COR-L47 (cell line): ENCODE data around the gene EEPD1.

Experiments
- DNase-seq: peaks from one replicate; lab custom pipeline; 2025; lab: John Stamatoyannopoulos, UW

The EEPD1 gene

DNA sequence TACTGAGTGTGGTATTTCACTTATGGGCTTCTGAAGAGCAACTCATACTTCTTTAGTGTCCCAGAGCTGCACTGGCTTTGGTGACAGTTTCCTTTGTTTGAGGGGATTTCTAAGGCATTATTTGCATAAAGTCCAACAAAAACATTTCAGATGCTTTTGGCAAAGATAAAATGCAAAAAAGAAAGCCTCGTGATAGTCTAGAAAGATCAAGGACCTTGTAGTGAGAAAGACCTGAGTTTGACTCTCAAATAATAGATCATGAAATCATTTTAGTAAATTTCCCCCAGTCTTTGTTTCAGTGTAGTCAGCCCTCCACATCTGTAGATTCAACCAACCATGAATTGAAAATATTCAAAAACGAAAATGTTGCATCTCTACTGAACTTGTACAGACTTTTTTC lies 107.4 kb downstream of the EEPD1 start:
- no peak for DNase-seq

DNA sequence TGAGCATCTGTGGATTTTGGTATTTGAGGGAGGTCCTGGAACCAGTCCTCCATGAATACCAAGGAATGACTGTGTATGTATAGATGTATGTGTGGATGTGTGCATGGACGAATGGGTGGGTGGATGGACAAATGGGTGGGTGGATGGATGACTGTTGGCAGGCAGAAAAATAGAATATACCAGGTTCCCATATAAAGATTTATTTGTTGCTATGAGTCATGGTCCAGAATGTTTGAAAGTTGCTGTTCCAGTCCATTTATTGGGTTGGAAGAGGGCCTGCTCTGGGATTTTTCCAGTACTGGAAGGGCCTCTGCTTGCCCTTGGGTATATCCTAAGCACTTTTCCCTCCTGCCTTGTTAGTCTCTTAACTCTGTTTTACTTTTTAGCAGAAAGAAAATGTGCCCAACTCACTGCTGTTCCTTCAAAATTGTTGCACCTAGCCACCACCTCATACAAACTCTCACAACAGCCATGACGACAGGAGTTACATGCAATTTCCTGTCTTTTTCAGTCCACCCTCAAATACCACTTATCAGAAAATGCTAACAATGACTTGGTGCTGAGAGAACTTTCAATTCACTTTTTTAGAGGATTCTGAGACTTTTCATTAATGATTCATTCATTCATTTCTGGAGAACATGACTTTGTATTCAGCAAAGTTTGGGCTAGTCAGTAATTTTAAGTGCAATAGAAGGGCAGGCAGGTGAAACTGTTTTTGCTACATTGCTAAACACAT lies 108.1 kb downstream of the EEPD1 start:
- no peak for DNase-seq

DNA sequence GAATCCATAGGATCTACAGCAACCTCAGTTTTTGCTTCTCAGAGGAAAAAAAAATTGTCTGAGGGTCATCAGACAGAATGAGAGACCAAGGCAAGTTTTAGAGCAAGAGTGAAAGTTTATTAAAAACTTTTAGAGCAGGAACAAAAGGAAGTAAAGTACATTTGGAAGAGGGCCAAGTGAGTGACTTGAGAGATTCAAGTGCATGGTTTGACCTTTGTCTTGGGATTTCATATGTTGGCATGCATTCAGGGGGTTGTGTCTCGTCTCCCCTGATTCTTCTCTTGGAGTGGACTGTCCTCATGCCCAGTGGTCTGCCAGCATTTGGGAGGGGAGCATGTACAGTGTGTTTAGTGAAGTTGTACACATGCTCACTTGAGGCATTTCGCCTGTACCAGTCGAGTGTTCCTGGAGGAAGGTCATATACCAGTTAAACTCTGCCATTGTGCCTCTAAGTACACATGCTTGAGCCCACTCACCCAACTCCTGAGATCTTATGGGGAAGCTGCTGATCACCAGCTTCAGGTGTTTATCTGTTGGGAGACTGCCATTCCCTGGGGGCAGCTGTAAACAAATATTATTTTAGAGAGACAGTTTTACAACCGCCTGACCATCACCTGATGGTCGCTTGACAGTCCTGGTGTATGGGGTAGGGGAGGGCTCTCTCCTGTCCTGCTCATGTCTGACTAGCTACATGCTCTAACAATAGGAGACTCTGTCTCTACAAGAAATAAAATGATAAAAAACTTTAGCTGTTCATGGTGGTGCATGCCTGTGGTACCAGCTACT lies 109.4 kb downstream of the EEPD1 start:
- no peak for DNase-seq

DNA sequence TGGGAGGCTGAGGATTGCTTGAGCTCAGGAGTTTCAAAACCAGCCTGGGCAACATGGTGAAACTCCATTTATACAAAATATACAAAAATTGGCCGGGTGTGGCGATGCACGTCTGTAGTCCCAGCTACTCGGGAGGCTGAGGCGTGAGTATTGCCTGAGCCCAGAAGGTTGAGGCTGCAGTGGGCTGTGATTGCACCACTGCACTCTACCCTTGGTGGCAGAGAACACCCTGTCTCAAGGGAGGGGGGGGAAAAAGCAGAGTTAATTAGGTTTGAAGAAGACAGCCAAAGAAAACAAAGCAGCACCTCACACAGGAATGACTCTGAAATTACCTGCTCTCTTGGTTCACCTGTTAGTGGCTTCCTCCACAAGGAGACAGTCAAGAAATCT lies 110.0 kb downstream of the EEPD1 start:
- DNase-seq: no peak

DNA sequence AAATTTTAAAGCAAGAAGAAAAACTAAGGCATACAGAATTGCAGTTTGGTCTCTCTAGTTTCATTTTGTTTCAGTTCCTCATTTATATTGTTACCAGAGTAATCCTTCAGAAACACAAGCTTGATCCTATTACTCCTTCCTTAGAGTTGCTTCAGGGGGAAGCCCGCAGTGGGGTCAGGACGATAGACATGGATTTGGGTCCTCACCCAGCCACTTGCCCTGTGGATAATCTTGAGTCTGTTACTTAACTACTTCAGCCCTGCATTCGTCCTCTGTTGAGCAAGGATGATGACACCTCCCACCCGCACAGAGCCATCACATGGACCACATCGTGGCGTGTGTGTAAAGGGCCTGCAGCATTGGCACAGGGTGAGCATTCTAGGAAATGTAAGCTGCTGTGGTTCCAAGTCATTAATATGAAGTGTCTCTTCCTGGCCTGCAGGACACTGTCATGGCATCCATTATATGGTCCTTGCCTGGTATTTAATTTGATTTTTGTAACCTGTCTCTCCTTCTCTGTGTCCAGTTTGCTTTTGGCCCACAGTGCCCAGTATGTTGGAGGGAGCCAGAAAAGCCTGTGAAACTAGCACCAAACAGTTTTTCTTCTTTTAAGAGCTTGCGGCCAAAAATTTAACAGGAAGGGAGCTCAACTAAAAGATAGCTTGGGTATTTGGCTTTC lies 111.2 kb downstream of the EEPD1 start:
- DNase-seq: no peak

DNA sequence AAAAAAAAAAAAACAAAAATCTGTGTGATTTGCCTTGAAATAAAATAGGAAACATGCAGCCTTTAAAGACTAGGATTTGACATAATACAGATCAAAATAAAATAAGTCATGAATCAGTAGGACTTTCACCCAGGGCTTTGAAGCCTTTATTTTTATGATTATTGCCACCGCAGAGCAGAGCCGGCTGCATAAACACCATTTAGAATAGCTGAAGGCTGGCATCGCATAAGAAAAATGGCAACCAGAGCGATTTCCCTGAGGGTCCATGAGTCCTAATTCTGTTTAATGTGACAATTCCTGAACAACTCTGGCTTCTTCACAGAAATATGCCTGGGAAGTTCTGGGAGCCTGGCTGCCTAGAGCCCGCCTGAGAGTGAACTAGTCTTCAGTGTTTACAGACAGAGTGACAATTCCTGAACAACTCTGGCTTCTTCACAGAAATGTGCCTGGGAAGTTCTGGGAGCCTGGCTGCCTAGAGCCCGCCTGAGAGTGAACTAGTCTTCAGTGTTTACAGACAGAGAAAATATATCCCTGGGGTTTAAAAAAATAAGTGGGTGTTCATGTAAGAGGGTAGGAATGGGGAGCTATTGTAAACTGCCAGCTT lies 112.0 kb downstream of the EEPD1 start:
- DNase-seq: no peak

DNA sequence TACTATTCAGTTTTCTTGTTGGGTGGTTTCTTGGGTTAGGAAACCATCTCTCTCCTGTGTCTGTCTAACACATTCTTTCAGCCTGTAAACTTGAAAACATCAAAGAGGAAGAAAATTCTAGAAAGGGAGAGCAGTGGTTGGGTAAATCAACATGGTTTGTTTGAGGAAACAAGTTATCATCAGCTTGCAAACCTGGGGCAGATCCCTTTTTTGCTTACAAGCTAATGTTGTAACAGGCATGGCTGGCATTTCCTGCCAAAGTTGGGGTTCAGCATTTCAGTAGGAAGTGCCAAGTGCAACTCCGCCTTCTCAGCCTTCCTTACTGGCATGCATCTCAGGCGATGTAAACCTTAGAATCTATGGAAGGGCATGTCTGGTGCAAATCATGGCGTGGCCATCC lies 112.6 kb downstream of the EEPD1 start:
- no peak for DNase-seq

DNA sequence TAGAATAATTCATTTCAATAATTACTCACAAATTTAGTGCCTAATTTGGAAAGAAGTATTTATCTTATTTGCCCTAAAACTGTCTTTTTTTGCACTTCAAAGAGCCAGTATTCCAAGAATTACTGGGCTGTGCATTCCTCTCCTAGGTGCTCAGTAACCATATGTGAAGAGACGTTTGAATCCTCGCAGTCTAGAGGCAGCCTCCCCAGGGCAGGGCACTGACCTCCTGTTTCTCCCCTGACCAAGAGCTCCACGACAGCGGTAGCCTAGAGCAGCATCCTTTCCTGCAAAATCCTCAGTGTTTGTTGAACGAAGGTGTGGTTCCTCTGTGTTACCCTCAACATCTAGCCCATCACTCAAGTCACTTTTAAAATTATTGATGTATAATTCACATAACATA lies 113.1 kb downstream of the EEPD1 start:
- no peak for DNase-seq

DNA sequence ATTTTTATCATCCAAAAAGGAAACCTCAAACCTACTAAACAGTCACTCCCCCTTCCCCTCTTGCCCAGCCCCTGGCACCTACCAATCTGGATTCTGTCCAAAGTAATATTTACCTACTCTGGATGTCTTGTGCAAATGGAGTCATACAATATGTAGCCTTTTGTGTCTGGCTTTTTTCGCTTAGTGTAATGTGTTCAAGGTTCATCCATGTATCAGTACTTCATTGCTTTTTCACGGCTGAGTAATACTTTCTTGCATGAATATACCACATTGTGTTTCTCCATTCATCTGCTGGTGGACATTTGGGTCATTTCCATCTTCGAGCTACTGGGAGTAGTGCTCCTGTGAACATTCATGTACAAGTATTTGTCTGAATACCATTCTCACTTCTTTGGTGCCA lies 113.6 kb downstream of the EEPD1 start:
- no peak for DNase-seq

DNA sequence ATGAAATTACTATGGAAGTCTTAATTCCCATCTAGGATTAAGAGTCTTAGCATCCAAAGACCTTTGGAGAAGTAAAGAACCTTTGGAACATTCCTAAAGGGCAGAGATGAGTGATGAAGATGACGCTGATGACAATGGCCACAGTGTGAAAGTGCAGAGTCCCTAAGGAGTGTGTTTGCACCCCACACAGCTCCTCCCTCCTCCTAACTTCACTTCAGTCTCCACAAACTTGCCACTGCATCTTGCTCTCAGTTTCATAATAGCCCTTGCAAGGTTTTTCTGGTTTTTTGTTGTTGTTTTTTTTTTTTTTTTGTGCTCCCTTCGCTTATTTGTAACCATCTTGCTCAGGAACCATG lies 119.1 kb downstream of the EEPD1 start:
- no peak for DNase-seq

DNA sequence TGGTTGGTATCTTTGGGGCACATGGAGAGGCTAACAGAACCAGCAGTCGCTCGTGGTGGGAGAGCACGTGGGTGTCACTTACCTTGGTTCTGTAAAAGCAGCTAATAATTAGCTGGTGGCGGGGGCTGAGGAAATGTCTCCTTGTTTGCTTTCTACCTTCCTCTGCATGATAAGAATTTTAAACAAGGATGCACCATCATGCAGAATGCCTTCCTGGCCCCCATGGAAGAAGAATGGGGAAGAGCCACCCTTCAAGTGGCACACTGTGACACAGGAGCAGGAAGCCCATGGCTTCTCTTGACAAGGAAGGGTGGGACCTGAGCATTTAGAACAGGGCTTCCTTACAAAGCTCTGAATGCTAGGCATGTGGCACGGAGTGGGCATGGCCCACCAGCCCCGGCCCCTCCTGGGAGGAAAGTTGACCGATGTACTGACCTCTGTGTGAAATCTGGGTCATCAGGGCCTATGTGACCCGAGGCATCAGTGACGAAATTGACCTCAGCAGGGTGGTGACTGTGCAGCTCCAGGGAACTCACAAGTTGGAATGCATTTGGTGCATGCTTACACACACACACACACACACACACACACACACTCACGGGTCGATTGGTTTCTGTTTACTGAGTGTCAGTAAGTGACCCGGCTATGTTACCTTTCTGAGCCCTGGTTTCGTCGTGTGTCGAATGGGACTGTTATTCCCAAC lies 119.7 kb downstream of the EEPD1 start:
- no peak for DNase-seq

DNA sequence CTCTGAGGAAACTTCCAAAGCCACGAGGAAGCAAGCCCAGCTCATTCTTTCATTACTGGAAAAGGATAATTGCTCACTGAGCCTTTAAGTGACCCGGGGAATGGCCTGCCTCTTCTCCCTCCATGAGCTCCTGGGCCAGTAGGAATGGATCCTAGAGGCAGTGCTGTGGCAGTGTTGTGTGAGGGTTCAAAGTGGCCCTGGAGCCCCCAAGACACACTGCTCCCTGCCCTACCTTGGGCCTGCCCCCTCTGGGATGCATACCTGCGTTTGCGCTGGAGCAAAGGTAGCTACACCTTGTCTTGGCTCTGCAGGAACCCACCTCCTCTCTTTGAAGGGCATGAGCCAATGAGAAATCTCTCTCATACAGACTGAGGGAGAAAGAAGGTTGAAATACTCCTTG lies 120.8 kb downstream of the EEPD1 start:
- DNase-seq: no peak

DNA sequence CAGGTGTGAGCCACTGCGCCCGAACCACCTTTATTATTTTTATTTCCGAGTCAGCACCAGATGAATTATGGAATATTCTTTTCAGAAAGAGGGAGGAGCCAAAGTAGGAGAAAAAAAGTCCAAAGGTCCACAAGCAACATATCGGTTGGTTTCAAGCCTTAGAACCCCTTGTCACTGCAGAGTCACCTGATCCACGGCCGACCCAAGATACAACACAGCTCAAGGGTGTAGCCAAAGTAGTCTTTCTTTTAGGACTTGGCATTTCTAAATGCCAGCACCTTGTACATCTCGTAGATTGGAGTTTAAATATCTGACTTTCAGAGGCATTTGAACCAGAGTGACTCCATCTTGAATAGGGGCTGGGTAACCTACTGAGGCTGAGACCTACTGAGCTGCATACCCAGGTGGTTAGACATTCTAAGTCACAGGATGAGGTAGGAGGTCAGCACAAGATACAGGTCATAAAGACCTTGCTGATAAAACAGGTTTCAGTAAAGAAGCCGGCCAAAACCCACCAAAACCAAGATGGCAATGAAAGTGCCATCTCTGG lies 122.8 kb downstream of the EEPD1 start:
- DNase-seq: no peak

DNA sequence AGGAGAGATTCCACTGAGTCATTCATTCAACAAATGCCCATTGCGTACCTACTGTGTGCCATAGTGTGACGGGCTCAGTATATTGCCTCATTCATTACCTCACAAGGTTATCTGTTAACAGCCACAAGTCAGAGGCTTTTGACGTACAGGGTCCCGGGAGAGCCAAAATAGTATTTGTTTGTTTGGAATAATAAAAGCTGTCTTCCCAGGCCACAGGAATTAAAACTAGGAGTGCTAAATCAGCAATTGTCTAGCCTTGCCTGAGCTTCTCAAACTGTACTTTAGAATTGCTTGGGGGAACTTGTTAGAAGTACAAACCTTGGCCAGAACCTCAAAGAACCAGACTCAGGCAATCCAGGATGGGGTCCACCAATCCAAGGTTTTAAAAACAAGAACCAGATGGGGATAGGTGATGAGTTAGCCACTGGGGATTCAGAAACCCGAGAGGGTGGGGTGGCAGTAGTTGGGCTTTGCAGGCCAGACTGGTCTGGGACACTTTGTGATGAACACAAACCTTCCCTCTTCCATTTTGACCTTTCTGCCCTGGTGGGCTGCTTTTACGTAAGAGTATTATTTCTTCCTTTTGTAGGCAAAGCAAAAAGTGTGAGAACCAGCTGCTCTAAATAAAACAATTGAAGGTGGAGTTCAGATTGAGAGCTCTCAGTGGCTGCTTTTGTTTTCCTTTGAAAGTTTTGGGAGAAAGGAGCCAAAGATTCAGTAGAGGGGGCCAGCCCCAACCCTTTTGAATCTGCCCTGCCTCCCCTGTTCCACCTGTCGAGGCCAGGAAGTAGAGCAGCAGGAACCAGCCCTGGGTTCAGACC lies 123.6 kb downstream of the EEPD1 start:
- DNase-seq: no peak

DNA sequence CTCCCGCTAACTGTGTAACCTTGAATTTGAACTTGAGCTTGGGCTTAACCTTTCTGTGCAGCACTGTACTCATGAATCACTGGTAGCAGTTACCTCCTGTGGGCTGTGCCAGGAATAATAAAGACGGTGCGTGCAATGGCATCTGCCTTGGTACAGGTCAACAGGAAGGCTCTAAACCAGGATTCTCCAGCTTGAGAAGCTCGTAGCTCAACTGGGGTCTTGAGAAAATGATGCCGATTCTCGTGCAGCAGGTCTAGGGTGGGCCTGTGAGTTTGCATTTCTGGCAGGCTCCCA lies 124.1 kb downstream of the EEPD1 start:
- no peak for DNase-seq

DNA sequence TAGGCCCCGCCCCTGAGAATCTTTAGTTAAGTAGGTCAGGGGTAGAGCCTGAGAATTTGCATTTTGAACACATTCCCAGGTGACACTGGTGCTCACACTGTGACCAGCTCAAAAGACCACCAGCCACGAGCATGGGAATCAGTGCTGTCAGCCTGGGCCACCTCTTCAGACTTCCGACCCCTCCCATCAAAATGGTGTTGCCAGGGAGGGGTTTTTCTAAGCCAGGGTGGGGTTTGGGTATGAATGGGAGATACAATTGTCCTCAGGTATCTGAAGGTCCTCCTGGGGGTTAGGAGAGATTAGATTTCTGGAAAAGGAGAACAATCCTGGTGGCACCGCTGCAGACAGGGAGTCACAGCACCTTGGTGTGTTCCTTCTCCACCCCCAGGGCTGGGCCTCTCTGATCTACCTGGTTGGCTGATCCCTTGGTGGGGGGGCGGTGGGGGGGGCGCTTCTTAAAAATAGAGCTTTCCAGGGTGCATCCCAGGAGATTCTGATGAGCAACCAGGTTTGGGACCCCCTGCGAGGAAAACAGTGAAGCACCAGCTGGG lies 125.1 kb downstream of the EEPD1 start:
- no peak for DNase-seq

DNA sequence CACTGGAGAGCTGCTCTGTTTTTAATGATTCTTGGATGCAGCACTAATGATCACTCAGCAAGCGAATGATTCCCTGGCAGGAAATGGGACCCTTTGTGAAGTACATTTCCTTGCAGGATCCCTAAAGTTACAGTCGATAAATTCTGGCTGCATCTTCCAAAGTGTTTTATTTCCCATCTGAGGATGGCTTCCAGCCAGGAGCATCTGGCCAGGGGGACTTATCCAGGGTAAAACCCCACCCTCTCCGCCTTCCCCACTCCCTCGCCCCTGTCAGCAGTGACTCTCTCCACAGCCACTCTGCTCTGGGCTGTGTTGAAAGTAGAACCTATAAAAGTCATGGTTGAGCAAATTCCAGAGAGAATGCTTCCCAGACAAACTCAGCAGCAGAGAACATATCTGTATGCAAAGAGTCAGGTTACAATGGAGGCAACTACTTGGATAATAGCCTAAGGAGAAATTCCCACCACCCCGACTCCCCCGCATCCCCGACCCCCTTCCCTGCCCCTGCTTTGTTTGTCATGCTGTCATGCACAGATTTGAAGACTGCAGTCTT lies 125.6 kb downstream of the EEPD1 start:
- peak; percentile 37 for DNase-seq

DNA sequence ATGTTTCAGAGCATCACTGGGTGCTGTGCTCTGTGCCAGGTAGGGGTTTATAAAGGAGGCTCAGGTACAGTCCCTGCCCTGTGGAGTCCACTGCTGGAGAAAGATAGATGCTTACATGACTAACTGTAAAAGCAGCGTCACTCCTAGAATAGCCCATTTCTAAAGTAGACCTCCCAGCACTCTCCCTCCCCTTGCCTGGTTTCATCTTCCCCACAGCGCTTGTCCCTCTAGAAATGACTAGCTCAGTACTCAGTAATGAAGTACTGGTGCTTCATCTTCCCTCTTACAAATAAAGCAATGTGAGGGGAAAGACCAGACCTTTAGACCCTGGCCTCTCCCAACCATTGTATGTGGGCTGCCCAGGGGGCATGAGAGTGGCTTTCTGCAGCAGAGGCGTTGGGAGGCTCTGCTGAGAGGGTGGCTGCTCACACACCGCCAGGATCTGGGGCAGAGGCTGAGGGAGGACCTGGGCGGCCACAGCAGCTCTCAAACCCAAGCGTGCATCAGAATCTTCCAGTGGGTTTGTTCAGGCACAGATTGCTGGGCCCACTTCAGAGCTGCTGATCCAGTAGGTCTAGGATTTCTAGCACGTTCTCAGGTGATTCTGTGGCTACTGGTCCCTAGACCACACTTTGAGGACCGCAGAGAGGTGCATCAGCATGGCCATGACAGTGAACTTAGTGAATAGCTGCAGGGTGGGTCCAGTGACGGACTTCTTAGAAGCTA lies 126.3 kb downstream of the EEPD1 start:
- DNase-seq: no peak

DNA sequence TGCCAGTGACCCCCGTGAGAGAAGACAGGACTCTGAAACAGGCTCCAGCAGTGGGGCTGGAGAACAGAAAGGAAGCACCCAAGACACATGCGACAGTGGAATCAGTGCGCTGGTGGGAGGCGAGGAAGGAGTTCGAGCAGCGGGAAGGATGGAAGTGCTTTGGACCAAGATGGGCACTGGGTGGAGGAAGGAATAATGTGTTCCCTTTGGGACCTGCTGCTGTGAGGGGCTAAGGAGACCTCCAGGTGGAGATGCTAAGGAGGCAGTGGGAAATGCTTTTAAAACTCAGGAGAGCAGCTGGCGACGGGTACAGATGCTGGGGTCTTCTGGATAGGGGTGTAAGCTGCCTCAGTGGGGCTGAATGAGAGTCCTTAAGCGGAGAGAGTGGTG lies 126.9 kb downstream of the EEPD1 start:
- no peak for DNase-seq
